ENCODE measurements around the gene OR6N2.

The OR6N2 gene

DNA sequence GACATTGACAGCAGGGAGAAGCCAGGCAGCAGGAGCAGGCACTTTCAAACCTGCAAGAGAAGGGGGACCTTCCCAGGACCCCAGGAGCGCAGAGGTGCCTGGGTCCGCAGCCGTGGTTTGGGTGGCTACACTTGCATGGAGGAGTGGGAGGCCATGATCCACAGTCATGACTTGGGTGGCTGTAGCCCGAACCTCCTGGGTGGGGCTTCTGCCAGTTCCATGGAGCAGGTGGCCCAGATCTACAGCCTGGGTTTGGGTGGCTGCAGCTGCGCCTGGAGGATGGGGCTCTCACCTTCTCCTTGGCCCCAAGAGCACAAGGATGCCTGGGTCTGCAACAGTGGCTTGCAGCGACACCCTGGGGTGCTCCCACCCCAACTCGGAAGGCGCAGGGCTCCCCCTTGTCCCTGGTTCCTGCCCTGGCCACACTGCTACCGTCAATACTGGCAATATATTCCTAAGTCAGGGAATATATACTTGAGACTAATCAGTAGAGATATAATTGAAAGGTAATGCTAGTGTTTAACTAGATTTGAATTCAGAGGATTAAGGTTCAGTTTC is 28.8 kb downstream of the OR6N2 start:
- Histone ChIP-seq H4K8ac (ENCODE audit: low read depth, low read length) (no peak overlapping the region), H3K4me3 (ENCODE audit: low read length) (no peak overlapping the region), H3K18ac (ENCODE audit: low read length) (no peak overlapping the region), H3K56ac (ENCODE audit: low read length) (no peak overlapping the region), H3K79me2 (ENCODE audit: control insufficient read depth, insufficient read depth, low read length) (no peaks in the 10 kb centered on the region), H3K23ac (ENCODE audit: low read length) (no peak overlapping the region), H3K27ac (ENCODE audit: low read depth, low read length) (no peak overlapping the region), H3K4me1 (ENCODE audit: control insufficient read depth, low read depth, low read length) (no peaks in the 10 kb centered on the region), H2BK120ac (ENCODE audit: low read depth, low read length) (no peak overlapping the region), H3K27me3 (ENCODE audit: insufficient read depth, low read length, poor library complexity) (no peaks in the 10 kb centered on the region), H3K9ac (ENCODE audit: low read length) (no peak overlapping the region), H2AK5ac (ENCODE audit: low read length) (no peak overlapping the region), H3K4me2 (ENCODE audit: low read length) (no peak overlapping the region), H2BK15ac (replicated peaks; ENCODE audit: low read depth) (no peak overlapping the region), H2BK5ac (ENCODE audit: low read length) (no peak overlapping the region), H3K79me1 (ENCODE audit: low read length) (no peaks in the 10 kb centered on the region), H3K4ac (ENCODE audit: low read depth, low read length) (no peak overlapping the region), H3K36me3 (ENCODE audit: control insufficient read depth, insufficient read depth, low read length) (no peaks in the 10 kb centered on the region), H4K5ac (ENCODE audit: low read length) (no peak overlapping the region)
- WGBS (ENCODE audit: extremely low coverage, insufficient coverage, low lambda C conversion rate), result no CpG with 5 or more reads among the region's 9 CpGs
- no peak for DNase-seq

DNA sequence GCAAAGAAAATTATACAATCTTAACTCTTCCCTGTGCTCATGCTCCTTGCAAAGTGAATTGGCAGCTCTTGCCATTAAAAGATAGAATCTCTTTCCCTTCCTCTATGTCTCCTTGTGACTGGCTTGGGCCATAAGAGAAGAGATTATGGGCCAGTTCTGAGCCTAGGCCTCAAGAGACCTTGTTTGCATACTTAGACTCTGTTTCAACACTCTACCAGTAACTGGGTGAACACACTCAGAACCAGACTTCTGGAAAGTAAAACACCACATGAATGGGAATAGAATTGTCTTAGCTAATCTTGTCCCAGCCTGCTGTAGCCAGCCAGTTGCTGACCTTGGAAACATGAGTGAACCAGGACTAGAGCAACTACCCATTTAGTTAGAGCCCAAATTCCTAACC is 45.2 kb downstream of the OR6N2 start:
- no peak overlapping the region for H3K18ac ChIP-seq (ENCODE audit: low read length)
- no peak overlapping the region for H3K56ac ChIP-seq (ENCODE audit: low read length)
- no peak overlapping the region for H2BK15ac ChIP-seq (replicated peaks; ENCODE audit: low read depth)
- no peak overlapping the region for H2BK5ac ChIP-seq (ENCODE audit: low read length)
- H3K4me3 ChIP-seq (ENCODE audit: low read length), result no peak overlapping the region
- no peaks in the 10 kb centered on the region for H3K79me1 ChIP-seq (ENCODE audit: low read length)
- H3K27me3 ChIP-seq (ENCODE audit: insufficient read depth, low read length, poor library complexity), result no peaks in the 10 kb centered on the region
- no peak overlapping the region for H2AK5ac ChIP-seq (ENCODE audit: low read length)
- H3K36me3 ChIP-seq (ENCODE audit: control insufficient read depth, insufficient read depth, low read length), result no peaks in the 10 kb centered on the region
- no peak overlapping the region for H2BK120ac ChIP-seq (ENCODE audit: low read depth, low read length)
- no peak overlapping the region for H3K27ac ChIP-seq (ENCODE audit: low read depth, low read length)
- H3K4me1 ChIP-seq (ENCODE audit: control insufficient read depth, low read depth, low read length), result no peaks in the 10 kb centered on the region
- no peak overlapping the region for H3K23ac ChIP-seq (ENCODE audit: low read length)
- no peak overlapping the region for H3K4me2 ChIP-seq (ENCODE audit: low read length)
- DNase-seq, result no peak
- H3K79me2 ChIP-seq (ENCODE audit: control insufficient read depth, insufficient read depth, low read length), result no peaks in the 10 kb centered on the region
- H4K8ac ChIP-seq (ENCODE audit: low read depth, low read length), result no peak overlapping the region
- no peak overlapping the region for H3K9ac ChIP-seq (ENCODE audit: low read length)
- no peak overlapping the region for H4K5ac ChIP-seq (ENCODE audit: low read length)
- no peak overlapping the region for H3K4ac ChIP-seq (ENCODE audit: low read depth, low read length)

DNA sequence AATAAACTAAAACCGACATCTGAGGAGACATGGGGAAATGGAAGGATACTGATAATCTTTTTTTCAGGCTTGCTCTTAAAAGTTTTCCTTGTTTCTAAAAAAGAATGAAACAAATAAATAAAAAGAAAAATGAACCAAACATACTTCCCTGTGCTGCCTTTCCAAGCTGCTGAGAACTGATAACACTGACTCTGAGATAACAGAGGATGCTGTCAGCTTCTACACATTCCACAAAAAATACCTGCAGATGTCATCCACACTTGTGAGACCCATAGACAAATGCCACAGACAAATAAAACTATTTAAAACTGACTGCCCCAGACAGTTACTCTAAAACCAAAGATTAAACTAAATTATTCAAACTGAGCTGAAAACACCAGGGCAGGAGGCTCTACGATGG is 48.5 kb downstream of the OR6N2 start:
- Histone ChIP-seq H3K4me1 (ENCODE audit: control insufficient read depth, low read depth, low read length) (no peaks in the 10 kb centered on the region), H3K9ac (ENCODE audit: low read length) (no peak overlapping the region), H3K4me2 (ENCODE audit: low read length) (no peak overlapping the region), H2AK5ac (ENCODE audit: low read length) (no peak overlapping the region), H4K8ac (ENCODE audit: low read depth, low read length) (no peak overlapping the region), H2BK15ac (replicated peaks; ENCODE audit: low read depth) (no peak overlapping the region), H3K56ac (ENCODE audit: low read length) (no peak overlapping the region), H3K36me3 (ENCODE audit: control insufficient read depth, insufficient read depth, low read length) (no peaks in the 10 kb centered on the region), H3K4ac (ENCODE audit: low read depth, low read length) (no peak overlapping the region), H4K5ac (ENCODE audit: low read length) (no peak overlapping the region), H3K27ac (ENCODE audit: low read depth, low read length) (no peak overlapping the region), H2BK5ac (ENCODE audit: low read length) (no peak overlapping the region), H3K23ac (ENCODE audit: low read length) (no peak overlapping the region), H3K18ac (ENCODE audit: low read length) (no peak overlapping the region), H3K4me3 (ENCODE audit: low read length) (no peak overlapping the region), H3K79me2 (ENCODE audit: control insufficient read depth, insufficient read depth, low read length) (no peaks in the 10 kb centered on the region), H3K79me1 (ENCODE audit: low read length) (no peaks in the 10 kb centered on the region), H3K27me3 (ENCODE audit: insufficient read depth, low read length, poor library complexity) (no peaks in the 10 kb centered on the region), H2BK120ac (ENCODE audit: low read depth, low read length) (no peak overlapping the region)
- DNase-seq, result no peak
- no CpG with 5 or more reads among the region's 2 CpGs for WGBS (ENCODE audit: extremely low coverage, insufficient coverage, low lambda C conversion rate)

DNA sequence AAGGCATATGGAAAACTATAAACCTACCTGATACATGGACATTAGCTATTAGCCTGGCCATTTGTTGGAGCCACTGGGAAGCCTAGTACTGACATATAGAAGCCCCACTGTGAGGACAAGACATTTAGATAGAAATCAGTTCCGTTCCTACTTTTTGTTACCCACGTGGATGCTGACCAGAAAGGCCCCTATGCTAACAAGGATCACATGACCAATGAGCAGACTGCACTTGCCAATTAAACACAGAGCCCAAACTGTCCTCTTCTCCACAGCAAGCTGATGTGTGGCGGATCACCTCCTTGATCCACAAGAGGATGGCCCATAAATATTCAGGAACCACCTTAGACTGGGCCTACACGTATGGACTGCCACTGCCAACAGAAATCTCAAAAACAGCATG is 49.3 kb downstream of the OR6N2 start:
- no peak overlapping the region for H3K9ac ChIP-seq (ENCODE audit: low read length)
- no peak overlapping the region for H2BK15ac ChIP-seq (replicated peaks; ENCODE audit: low read depth)
- H3K56ac ChIP-seq (ENCODE audit: low read length), result no peak overlapping the region
- H3K4ac ChIP-seq (ENCODE audit: low read depth, low read length), result no peak overlapping the region
- no peak overlapping the region for H4K5ac ChIP-seq (ENCODE audit: low read length)
- H3K4me1 ChIP-seq (ENCODE audit: control insufficient read depth, low read depth, low read length), result no peaks in the 10 kb centered on the region
- H4K8ac ChIP-seq (ENCODE audit: low read depth, low read length), result no peak overlapping the region
- H3K27me3 ChIP-seq (ENCODE audit: insufficient read depth, low read length, poor library complexity), result no peaks in the 10 kb centered on the region
- H2BK5ac ChIP-seq (ENCODE audit: low read length), result no peak overlapping the region
- H3K18ac ChIP-seq (ENCODE audit: low read length), result no peak overlapping the region
- H3K4me2 ChIP-seq (ENCODE audit: low read length), result no peak overlapping the region
- H3K4me3 ChIP-seq (ENCODE audit: low read length), result no peak overlapping the region
- DNase-seq, result no peak
- no peaks in the 10 kb centered on the region for H3K79me1 ChIP-seq (ENCODE audit: low read length)
- H3K23ac ChIP-seq (ENCODE audit: low read length), result no peak overlapping the region
- H3K79me2 ChIP-seq (ENCODE audit: control insufficient read depth, insufficient read depth, low read length), result no peaks in the 10 kb centered on the region
- no peak overlapping the region for H3K27ac ChIP-seq (ENCODE audit: low read depth, low read length)
- no CpG with 5 or more reads among the region's 4 CpGs for WGBS (ENCODE audit: extremely low coverage, insufficient coverage, low lambda C conversion rate)
- H2BK120ac ChIP-seq (ENCODE audit: low read depth, low read length), result no peak overlapping the region
- no peak overlapping the region for H2AK5ac ChIP-seq (ENCODE audit: low read length)
- H3K36me3 ChIP-seq (ENCODE audit: control insufficient read depth, insufficient read depth, low read length), result no peaks in the 10 kb centered on the region

DNA sequence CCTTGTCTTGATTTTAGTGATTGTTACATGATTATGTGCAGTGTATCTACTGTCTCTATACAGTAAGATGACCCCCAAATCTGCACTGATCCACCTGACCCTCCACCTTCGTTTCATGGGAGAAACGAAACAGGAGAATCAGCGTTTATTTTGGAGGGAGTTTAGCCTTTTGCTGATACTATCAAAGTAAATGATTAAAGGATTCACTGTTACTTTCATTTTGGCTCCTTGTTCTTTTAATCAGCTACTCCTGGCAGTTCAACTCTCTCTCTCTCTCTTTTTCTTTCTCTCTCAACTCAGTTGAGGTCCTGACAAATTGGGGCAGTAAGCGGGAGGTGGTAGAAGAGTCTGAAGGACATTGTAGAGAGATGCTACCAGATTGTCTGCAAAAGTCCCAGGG is 50.6 kb downstream of the OR6N2 start:
- Histone ChIP-seq H3K4me3 (ENCODE audit: low read length) (no peak overlapping the region), H2BK120ac (ENCODE audit: low read depth, low read length) (no peak overlapping the region)
- no CpG with 5 or more reads among the region's 4 CpGs for WGBS (ENCODE audit: extremely low coverage, insufficient coverage, low lambda C conversion rate)

DNA sequence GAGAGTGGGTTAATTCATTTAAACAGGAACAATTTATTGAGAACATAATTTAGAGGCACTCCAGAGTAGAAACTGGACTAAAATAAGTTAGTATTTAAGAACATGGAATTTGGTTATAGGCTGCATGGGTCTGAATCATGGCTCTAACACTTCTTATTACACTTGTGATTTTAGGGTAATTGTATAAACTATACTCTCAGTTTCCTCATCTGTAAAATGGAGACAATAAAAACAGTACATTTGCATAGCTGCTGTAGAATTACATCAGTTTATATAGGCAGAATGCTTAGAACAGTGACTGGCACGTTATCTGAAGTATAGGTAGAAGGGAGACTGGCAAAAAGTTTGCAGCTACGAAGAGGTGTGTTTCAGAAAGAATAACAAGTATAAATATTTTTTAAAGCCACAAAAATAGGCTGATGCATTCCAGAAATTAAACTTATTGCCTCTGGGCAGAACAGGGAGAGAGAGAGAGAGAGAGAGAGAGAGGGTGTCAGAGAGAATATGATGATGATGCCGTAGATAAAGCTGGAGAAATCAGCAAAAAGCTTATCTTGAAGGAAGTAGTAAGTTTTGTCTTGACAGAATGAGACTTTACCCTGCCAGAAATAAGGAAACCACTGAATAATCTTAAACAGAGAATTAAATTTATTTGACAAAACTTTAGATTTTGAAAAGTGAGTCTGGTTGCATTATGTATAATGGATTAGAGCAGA is 52.3 kb downstream of the OR6N2 start:
- H3K56ac ChIP-seq (ENCODE audit: low read length), result no peak overlapping the region
- H3K79me1 ChIP-seq (ENCODE audit: low read length), result no peaks in the 10 kb centered on the region
- no peak overlapping the region for H2BK5ac ChIP-seq (ENCODE audit: low read length)
- H2AK5ac ChIP-seq (ENCODE audit: low read length), result no peak overlapping the region
- H3K4me3 ChIP-seq (ENCODE audit: low read length), result no peak overlapping the region
- H4K5ac ChIP-seq (ENCODE audit: low read length), result no peak overlapping the region
- WGBS (ENCODE audit: extremely low coverage, insufficient coverage, low lambda C conversion rate), result no CpG with 5 or more reads among the region's 3 CpGs
- no peak overlapping the region for H4K8ac ChIP-seq (ENCODE audit: low read depth, low read length)
- no peaks in the 10 kb centered on the region for H3K79me2 ChIP-seq (ENCODE audit: control insufficient read depth, insufficient read depth, low read length)
- no peak overlapping the region for H3K27ac ChIP-seq (ENCODE audit: low read depth, low read length)
- H2BK120ac ChIP-seq (ENCODE audit: low read depth, low read length), result no peak overlapping the region
- no peak for DNase-seq
- H3K18ac ChIP-seq (ENCODE audit: low read length), result no peak overlapping the region
- H2BK15ac ChIP-seq (replicated peaks; ENCODE audit: low read depth), result no peak overlapping the region
- no peak overlapping the region for H3K4me2 ChIP-seq (ENCODE audit: low read length)
- H3K4me1 ChIP-seq (ENCODE audit: control insufficient read depth, low read depth, low read length), result no peaks in the 10 kb centered on the region
- H3K23ac ChIP-seq (ENCODE audit: low read length), result no peak overlapping the region
- H3K9ac ChIP-seq (ENCODE audit: low read length), result no peak overlapping the region
- no peak overlapping the region for H3K4ac ChIP-seq (ENCODE audit: low read depth, low read length)
- no peaks in the 10 kb centered on the region for H3K36me3 ChIP-seq (ENCODE audit: control insufficient read depth, insufficient read depth, low read length)
- no peaks in the 10 kb centered on the region for H3K27me3 ChIP-seq (ENCODE audit: insufficient read depth, low read length, poor library complexity)

More for the DNA sequence above, 50.6 kb downstream of the OR6N2 start:
- Histone ChIP-seq H3K23ac (ENCODE audit: low read length) (no peak overlapping the region), H4K5ac (ENCODE audit: low read length) (no peak overlapping the region), H3K4ac (ENCODE audit: low read depth, low read length) (no peak overlapping the region), H3K27ac (ENCODE audit: low read depth, low read length) (no peak overlapping the region), H2BK5ac (ENCODE audit: low read length) (no peak overlapping the region), H3K27me3 (ENCODE audit: insufficient read depth, low read length, poor library complexity) (no peaks in the 10 kb centered on the region), H2AK5ac (ENCODE audit: low read length) (no peak overlapping the region), H2BK15ac (replicated peaks; ENCODE audit: low read depth) (no peak overlapping the region), H3K36me3 (ENCODE audit: control insufficient read depth, insufficient read depth, low read length) (no peaks in the 10 kb centered on the region), H3K4me1 (ENCODE audit: control insufficient read depth, low read depth, low read length) (no peaks in the 10 kb centered on the region), H3K18ac (ENCODE audit: low read length) (no peak overlapping the region), H3K9ac (ENCODE audit: low read length) (no peak overlapping the region), H3K4me2 (ENCODE audit: low read length) (no peak overlapping the region), H3K56ac (ENCODE audit: low read length) (no peak overlapping the region), H3K79me2 (ENCODE audit: control insufficient read depth, insufficient read depth, low read length) (no peaks in the 10 kb centered on the region), H3K79me1 (ENCODE audit: low read length) (no peaks in the 10 kb centered on the region), H4K8ac (ENCODE audit: low read depth, low read length) (no peak overlapping the region)
- no peak for DNase-seq

All from mesendoderm (in vitro differentiated cells).